HG03558 (cell line): Measurements from ENCODE around the gene LRTM2.

ENCODE experiments used
- ATAC-seq: cut with Tn5 transposase; IDR thresholded peaks from one replicate; pipeline ENCODE4 v1.9.1; 2021; ENCODE audit warnings: moderate number of reproducible peaks; ENCODE audit not compliant: unreplicated experiment; ENCODE audit errors: extremely low read depth

LRTM2 gene

DNA sequence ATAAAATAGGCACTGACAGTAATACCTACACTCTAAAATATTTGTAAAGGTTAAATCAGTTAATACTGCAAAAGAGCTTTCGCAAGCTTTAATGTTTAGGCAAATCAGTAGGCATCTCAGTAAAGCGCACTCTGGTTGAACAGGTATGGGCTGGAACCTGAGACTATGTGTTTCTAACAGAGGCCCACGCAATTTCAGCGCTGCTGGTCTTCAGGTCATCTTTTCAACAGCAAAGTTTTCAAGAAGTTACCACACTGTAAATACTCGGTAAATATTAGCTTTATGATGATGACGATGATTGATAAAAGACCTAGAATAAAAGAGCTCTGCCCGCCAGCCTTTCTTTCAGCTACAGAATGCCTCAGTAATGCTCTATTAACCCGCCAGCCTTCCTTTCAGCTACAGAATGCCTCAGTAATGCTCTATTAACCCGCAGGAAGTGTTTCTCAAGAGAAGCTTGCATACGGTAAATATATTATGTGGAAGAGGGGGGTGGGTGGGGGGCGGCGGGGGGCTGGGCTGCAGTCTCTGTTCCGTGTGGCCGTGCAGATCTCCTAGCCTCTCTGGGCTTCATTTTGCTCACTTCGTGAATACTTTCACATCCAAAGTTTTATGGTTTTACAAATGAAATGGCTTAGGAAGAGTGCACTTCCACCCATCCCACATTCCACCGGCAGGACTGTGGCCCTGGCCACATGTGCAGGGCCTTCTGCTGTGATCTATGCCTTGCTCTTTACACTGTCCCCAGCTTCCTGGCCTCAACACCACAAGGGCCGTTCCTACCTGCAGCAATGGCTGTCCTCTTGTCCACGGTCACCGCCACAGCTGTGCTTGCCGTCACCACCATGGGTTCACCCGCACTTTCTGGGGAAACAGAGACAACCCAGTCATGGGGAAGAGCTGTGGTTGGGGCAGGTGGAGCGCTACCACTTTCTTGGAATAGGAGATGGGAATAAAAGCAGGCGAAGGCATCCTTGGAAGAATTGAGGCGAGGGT lies 19.9 kb downstream of the LRTM2 start:
- ATAC-seq, result no peak

DNA sequence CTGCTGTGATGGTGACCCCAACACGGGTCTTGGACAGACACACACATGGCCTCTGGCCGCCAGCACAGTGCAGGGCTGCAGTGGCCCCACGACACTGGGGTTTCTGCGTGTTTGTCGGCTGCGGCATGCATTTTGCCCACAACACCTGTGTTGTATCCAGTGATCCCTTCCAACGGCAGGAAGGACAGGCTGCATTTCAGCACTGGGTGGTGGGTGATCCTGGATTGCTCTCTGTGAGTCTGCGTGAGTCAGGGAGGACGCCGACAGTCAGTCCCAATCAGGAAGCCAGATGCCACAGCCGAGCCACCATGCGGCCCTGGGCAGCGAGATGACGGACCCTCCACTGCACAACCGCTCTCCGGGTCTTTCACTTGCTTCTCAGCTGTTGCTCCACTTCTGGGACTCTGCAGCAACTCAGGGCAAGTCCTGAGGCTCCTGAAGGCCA lies 20.6 kb downstream of the LRTM2 start:
- ATAC-seq, result no peak

DNA sequence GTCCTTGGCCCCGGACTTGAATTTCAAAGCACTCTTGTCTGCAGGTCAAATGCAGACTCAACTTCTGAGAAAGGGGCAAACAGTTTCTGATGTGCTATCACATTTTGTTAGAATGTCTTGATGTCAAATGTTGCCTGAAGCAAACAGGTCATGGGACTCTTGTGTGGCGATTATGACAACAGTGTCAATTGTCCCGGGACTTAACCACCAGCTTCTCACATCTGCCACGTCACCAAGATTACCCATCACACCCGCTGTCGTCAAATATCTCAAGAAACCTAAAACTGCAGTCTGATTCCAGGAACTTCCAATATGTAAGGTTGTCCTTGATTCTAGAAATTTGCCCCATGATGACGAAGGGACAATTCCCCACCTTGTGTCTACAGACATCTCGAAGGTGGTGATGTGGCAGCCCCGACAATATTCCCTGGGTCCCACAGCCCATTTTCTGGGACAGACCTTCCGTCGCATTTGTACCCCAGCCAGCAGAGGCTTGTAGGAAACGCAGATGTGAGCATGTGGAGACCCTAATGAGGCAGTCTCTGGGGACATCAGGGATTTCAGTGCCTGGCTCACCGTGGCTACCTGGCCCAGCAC lies 21.3 kb downstream of the LRTM2 start:
- no peak for ATAC-seq

DNA sequence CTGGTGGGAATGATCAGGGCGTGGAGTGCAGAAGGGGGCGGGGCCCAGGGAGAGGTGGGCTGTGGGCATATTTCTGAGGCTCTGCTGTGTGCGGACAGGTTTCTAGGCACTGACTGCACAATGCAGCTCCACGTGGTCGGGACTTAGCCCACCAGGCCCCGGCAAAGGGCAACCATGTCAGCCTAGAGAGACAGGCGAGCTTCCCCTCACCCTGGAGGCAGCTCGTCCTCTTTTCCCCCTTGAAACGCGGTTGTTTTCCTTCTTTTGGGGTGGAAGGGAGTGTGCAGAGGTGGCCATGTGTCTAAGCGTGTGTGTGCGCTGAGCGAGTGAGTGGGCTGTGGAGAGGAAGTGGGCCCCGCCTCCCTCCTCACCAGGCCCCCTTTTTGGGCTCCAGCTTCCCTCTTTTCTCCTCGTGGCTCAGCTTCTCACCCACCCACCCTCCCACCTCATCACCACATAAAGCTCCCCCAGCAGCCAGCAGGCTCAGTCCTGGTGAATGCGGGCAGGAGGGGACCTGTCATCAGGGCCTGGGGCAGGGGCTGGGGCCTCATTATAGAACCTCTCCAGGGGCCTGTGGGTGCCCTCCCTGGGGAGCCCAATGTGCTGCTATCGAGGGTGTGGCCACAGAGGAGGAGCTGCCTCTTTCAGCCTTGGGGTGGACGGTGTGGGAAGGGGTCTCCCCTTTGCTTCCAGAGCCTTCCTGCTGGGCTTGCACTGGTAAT lies 22.0 kb downstream of the LRTM2 start:
- ATAC-seq, result no peak

DNA sequence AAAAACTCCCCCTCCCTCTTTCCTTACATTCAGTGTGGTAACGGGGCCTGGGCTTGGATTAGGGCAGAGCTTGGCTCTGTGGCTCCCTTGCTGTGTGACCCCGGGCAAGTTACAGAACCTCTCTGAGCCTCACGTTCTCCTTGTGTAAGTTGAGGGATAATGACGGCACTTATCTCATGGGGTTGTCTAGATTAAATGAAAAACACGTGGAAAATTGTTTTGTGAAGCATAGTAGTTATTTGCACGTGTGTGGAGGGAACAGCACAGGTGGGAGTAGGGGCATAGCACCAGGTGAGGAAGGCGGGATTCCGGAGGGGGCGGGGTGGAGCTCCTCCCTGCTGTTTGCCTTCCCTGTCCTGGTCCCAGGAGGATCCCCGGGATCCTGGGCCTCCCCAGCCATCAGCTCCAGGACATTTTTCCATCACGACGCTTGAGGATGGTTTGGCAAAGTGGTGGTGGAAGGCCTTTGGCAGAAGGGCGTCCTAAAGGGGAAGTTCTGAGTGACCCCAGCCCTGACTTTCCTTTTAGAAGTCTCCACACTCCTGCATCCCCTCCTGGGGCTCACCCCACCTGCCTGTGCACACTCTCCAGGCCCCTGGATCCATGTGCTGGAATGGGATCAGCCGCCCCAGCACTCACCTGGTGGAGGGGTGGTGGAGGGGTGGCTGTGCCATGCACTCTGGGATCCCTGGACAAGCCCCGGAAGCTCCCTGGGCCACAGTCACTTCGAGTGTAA lies 22.7 kb downstream of the LRTM2 start:
- ATAC-seq, result no peak

DNA sequence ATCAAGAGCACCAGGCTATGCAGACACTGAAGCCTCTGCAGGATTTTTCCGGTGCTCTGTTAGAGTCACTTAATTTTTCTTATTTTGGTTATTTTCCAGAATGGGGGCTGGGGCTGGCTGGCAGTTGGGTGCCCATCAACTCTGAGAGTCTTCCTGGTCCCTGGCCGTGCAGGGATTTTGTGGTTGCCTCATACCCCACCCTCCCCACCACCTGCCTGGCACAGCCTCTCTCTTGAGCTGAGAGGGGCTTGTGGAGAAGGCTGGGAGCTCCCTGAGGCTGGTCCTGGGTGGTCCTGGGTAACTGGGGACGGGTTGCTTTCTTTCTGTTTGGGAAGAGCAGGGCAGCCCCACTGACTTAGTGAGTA lies 23.3 kb downstream of the LRTM2 start:
- ATAC-seq, result no peak

DNA sequence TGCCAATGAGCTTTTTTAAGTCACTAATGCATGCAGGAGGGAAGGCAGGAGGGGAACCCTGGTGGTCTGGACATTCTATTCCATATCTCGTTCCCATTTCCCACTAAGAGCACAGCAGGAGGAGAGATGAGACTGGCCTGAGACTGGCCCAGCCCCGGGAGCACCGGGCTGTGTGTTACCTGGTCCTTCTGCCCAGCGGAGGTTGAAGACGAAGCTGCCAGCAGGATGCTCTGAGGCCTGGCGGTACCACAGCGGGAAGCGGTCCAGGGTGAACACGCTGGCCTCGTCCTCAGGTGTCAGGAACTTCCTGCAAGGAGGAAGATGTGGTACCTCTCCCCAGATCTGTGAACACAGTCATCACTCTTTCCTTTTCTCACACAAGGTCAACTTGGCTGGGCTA lies 23.9 kb downstream of the LRTM2 start:
- ATAC-seq, result no peak

DNA sequence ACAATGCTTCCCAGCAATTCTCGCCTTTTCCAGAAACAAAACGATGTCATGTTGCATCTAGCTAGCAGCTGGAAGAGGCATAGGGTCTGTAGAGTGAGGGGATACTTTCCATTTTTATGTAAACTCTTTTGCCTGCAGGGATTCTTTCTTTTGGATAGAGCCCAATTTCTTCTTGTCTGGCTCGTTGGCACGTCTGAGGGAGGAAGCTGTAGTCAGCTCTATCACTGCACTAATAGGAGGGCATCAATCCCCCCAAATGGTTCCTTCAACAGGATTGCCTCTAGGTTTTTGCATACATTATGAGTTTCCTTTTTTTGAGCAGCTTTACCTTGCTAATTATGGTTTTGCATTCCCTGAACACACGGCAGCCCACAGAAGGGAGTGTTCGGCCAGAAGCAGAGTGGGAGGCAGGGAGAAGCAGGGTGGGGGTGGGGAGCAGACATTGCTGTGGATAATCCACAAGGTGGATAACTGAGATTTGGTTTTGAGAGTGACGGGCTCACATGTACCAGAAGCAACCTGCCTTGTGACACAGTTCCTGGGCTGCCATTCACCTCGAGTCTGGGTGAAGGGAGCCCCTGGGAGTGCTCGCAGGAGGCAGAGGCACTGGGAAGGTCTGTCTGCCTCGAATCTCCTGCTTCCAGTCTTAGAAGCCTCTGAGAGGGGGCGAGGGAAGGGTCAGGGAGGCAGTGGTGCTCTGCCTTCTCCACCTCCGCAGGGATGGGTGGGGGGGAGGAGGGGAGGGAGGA lies 24.5 kb downstream of the LRTM2 start:
- ATAC-seq, result no peak

DNA sequence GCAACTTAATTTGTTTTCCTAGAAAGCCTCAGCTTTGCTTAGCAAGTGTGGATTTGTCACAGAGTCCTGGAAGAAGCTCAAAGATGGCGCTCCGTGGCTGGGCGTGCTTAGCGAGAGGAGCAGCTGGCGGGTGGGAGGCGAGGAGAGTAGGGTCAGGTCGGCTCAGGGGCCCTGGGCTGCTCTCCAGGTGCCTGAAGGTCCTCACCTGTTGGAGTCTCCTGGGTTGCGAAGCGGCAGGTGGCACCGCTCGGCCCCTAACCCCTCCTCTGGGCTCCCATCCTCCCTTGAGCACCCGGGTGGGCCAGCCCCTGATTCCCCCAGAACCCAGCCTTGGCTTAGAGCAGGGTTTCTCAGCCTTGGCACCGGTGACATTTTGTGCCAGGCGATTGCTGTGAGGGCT lies 25.1 kb downstream of the LRTM2 start:
- ATAC-seq, result no peak

DNA sequence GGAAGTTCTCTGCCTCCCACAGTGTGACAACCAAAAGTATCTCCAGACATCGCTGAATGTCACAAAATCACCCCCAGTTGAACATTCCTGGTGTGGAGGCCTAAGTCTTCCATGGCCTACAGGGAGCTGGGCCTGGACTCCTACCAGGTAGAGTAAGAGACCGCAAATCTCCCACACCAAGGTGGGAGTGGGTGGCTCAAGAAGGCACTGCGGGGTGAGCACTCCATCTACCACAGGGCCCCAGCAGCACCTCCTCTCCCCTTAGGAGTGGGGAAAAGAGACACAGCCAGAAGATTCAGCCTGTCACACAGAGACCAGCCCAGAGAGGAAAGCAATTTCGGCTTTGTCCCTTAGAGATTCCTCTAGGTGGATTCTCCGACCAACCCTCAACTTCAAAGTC lies 25.5 kb downstream of the LRTM2 start:
- ATAC-seq, result no peak

DNA sequence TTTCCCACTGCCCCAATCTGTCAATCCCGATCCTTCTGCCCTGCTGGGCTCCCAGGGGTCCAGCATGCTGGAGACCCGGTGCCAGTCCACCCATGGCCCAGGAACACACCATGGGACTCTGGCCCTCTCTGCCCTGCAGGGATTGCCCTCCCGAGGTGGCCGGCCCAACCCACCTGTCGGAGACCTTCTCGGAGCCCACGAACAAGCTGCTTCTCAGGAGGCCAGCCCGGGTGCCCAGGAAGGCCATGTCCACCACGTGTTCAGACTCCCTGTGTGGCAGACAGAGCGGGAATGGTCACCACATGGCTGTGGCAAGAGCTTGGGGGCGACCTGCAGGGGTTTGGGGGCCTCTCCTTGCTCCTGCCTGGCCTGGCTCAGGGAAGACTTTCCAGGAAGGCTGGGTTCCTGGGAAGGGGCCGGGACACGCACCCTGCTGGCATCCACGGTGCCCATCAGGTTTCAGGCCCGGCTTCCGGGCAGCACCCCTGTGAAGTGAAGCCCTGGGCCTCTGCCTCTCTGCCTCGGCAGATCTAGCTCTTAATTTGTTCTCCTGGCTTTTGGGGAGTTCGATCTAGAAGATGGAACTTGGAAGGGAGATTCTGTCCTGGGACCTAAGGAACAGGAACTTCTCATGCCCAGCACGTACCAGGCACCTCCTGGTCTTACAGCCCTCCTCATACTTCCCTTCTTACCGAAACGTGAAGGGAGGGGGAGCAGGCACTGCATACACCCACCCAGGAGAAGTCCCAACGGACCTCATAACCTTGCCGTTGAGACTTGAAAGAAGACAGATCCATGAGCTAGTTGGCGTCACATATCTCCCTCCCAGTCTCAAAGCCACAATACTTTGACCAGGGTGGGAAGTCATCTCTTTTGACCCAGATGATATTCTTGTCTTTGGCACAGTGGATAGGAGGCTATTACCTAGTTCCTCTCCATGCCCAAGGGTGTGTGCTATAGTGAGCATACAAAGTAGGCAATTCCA lies 26.3 kb downstream of the LRTM2 start:
- no peak for ATAC-seq

DNA sequence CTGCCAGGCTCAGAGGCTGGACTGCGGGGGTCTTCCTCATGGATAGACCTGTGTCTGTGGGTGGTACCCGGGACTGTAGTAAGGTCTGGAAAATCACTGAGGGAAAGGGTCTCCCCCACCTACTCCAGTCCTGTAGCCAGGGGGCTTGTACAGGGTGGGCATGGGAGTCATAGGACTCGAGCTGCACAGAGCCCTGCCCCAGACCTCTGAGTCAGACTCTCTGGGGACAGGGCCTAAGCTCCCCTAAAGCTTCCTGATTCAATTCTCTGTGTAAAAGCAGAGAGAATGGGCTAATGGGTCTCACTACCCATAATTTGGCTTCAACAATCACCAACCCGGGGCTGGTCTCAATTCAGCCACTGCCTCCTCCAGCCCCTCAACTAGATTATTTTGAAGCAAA lies 27.0 kb downstream of the LRTM2 start:
- ATAC-seq, result no peak

DNA sequence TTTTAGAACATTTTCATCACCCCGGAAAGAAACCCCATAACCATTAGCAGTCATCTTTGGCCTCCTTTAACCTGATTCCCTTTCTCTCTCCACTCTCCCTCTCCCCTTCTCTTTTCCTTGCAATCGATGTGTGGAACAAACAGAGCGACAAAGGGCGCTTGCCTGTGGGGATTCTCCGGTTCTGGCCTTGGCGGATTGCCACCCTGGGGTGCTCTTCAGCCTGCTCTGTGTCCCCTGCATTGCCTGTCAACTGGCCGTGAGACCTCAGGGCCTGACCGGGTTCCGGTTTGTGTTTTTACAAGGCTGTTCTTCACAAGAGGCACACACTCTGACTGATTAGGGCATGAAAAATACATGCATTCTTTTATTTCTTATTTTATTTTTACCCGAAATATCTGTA lies 27.8 kb downstream of the LRTM2 start:
- no peak for ATAC-seq

DNA sequence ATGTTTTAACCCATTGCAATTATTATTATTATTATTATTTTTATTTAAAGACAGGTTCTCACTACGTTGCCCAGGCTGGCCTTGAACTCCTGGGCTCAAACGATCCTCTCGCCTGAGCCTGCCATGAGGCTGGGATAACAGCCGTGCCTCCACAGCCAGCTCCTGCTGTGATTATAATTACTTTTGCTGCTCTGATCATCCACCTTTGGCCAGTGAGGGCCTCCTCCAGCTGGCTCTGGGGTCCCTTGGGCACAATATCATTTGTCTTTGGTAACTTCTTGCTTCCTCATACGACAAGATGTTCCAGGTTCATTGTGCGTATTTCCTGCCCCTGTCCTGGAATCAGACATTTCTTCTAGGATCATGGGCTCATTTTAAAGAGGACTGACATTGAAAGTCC lies 28.4 kb downstream of the LRTM2 start:
- no peak for ATAC-seq

DNA sequence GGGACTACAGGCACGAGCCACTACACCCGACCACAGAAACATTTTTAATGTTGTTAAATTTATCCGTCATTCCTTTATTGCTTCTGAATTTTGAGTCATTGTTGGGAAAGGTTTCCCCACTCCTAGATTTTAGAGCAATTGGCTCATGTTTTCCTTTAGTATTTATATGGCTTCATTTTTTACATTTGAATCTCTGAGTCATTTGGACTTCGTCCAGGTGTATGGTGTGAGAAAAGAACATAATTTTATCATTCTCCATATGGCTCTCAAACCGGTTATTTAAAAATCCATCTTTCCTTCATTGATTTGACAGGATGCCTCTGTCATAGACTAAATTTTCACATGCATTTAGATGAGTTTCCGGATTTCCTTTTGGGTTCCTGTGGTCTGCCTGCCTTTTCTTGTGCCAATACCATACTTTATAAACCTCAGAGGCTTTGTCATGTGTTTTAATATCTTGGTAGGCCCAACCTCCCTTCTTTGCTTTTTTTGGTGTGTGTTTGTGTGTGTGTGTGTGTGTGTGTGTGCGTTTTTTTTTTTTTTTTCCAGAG lies 30.9 kb downstream of the LRTM2 start:
- ATAC-seq, result no peak

DNA sequence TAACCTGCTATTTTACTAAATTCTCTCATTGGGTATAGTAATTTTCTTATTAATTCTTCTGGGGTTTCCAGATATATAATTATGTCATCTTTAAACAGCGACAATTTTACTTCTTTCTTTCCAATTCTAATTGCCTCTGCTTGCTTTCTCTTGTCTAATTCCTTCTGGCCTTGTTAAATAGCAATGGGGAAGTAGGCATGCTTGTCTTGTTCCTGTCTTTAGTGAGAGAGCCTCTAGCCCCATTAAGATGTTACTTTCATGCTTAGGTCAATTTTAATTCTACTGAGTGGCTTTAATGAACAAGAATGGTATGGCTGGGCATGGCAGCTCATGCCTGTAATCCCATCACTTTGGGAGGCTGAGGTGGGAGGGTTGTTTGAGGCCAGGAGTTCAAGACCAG lies 31.7 kb downstream of the LRTM2 start:
- ATAC-seq, result no peak

DNA sequence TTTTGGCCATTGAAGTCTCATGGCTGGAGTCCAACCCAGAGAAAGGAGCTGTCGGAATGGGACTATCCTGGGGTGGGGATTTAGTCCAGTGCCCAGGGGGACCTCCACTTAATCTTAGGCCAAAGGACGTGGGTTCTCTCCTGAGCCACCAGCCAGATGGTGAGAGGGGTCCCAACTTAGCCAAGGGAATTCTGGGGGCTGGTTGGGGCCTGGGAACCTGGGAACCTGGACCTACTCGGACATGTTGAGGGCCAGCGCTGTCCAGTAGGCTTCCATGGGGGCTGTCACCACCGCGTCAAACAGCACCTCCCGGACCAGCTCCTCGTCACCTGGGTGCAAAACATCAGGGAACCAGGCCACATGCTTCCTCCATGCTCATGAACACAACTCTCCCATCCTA lies 33.4 kb downstream of the LRTM2 start:
- ATAC-seq, result no peak

DNA sequence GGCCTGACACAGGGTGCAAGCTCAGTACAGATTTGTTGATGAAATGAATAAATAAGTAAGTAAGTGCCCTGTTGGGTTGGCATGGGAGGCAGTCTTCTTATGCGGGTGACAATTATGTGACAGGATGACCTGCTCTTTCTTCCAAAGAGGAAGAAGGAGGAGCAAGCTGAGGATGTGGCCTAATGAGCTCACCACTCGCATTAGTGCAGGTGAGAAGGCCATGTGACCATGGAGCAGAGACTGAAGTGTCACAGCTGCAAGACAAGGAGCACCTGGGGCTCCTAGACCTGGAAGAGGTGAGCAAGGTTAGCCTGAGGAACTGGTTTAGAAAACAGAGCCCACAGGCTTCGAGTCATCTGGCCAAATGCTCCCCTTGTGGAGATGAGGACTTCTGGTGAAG lies 34.9 kb downstream of the LRTM2 start:
- no peak for ATAC-seq
